Non-pigmented ciliary epithelial cell (primary cell): ENCODE results near the gene RBBP8NL.

Source experiments
- DNase-seq: peaks from one replicate; pipeline ENCODE4 v3.0.0-alpha.2; 2010; ENCODE audit warnings: low read depth

The RBBP8NL gene

GRCh38 chr20:62461157-62461556 lies 33.8 kb upstream of the RBBP8NL start:
- DNase-seq, result no peak

GRCh38 chr20:62460678-62461077 lies 33.3 kb upstream of the RBBP8NL start:
- DNase-seq, result no peak

- DNase-seq, result no peak
Measured at GRCh38 chr20:62459488-62459887, 32.1 kb upstream of the RBBP8NL start.

GRCh38 chr20:62458275-62459251 lies 31.2 kb upstream of the RBBP8NL start:
- DNase-seq, result no peak

- DNase-seq, result no peak
Measured at GRCh38 chr20:62457831-62458230, 30.5 kb upstream of the RBBP8NL start.

- DNase-seq, result no peak
Measured at GRCh38 chr20:62457098-62457497, 29.8 kb upstream of the RBBP8NL start.

- DNase-seq, result no peak
Measured at GRCh38 chr20:62455929-62456328, 28.6 kb upstream of the RBBP8NL start.

- DNase-seq, result no peak
Measured at GRCh38 chr20:62454904-62455636, 27.7 kb upstream of the RBBP8NL start.

- DNase-seq, result no peak
Measured at GRCh38 chr20:62453186-62453808, 26.0 kb upstream of the RBBP8NL start.

- DNase-seq, result no peak
Measured at GRCh38 chr20:62452475-62453095, 25.2 kb upstream of the RBBP8NL start.

GRCh38 chr20:62451970-62452369 lies 24.6 kb upstream of the RBBP8NL start:
- DNase-seq, result no peak

- DNase-seq, result no peak
Measured at GRCh38 chr20:62451156-62451767, 23.9 kb upstream of the RBBP8NL start.

GRCh38 chr20:62449951-62450691 lies 22.8 kb upstream of the RBBP8NL start:
- no peak for DNase-seq

- DNase-seq, result no peak
Measured at GRCh38 chr20:62448788-62449187, 21.4 kb upstream of the RBBP8NL start.

GRCh38 chr20:62448038-62448437 lies 20.7 kb upstream of the RBBP8NL start:
- no peak for DNase-seq

GRCh38 chr20:62446888-62447869 lies 19.8 kb upstream of the RBBP8NL start:
- no peak for DNase-seq

GRCh38 chr20:62446481-62446880 lies 19.1 kb upstream of the RBBP8NL start:
- no peak for DNase-seq

- DNase-seq, result no peak
Measured at GRCh38 chr20:62445553-62446340, 18.4 kb upstream of the RBBP8NL start.

- no peak for DNase-seq
Measured at GRCh38 chr20:62444286-62444685, 16.9 kb upstream of the RBBP8NL start.
